IMR-90 (cell line): ENCODE data around the gene PLXDC2. TPM values are rescaled to one million over a fixed set of nuclear protein-coding genes. Genes with fewer than 3 reads are reported as not detected.

Experiments used
- ATAC-seq: fragments of 200-7000 bp; cut with Tn5 transposase; 2 replicates; pipeline ENCODE4 v1.9.1; 2020; ENCODE audit warnings: low read depth, mild to moderate bottlenecking, moderate library complexity
- BruUV-seq: library from RNA; stranded (reverse); fragments of 400-500 nt; replicated peaks from 2 replicates; lab custom pipeline; 2021; lab: Mats Ljungman, UMichigan
- CTCF ChIA-PET: fragments of 300-600 bp; formaldehyde crosslinking; extraction: SDS; loops from one replicate; lab custom pipeline; 2021; ENCODE audit warnings: antibody characterized with exemption; lab: Yijun Ruan, JAX
- POLR2A ChIA-PET: fragments of 300-600 bp; sonication (Branson Sonifier 250); formaldehyde crosslinking; loops from one replicate; lab custom pipeline; 2022; ENCODE audit warnings: antibody characterized with exemption; ENCODE audit not compliant: unreplicated experiment; lab: Charles Lee
- DNase-seq: peaks from one replicate; pipeline ENCODE4 v3.0.0; 2013
- H2AFZ ChIP-seq: replicated peaks from 2 replicates; pipeline ENCODE3; 2013; ENCODE audit warnings: low read length, mild to moderate bottlenecking; ENCODE audit not compliant: poor library complexity
- H2AK5ac ChIP-seq: 2 replicates; pipeline ENCODE4 v1.6.1; 2013; ENCODE audit warnings: low read depth, low read length, inconsistent platforms
- H2AK9ac ChIP-seq: replicated peaks from 2 replicates; pipeline ENCODE3; 2013; ENCODE audit warnings: mild to moderate bottlenecking, low read depth, low read length, moderate library complexity; ENCODE audit not compliant: poor library complexity
- H2BK120ac ChIP-seq: 2 replicates; pipeline ENCODE4 v1.6.1; 2013; ENCODE audit warnings: low read depth, low read length, inconsistent platforms
- H2BK15ac ChIP-seq: 3 replicates; pipeline ENCODE4 v1.6.1; 2013; ENCODE audit warnings: low read depth, low read length, inconsistent platforms
- H2BK20ac ChIP-seq: 2 replicates; pipeline ENCODE4 v1.6.1; 2013; ENCODE audit warnings: low read depth, mild to moderate bottlenecking, inconsistent platforms, low read length, moderate library complexity
- H2BK5ac ChIP-seq: 2 replicates; pipeline ENCODE4 v1.6.1; 2013; ENCODE audit warnings: mild to moderate bottlenecking, low read depth, low read length, inconsistent platforms; ENCODE audit not compliant: poor library complexity, severe bottlenecking
- H3K14ac ChIP-seq: replicated peaks from 2 replicates; pipeline ENCODE4 v1.6.1; 2013; ENCODE audit warnings: low read depth, low read length, inconsistent platforms
- H3K18ac ChIP-seq: 2 replicates; pipeline ENCODE4 v1.6.1; 2013; ENCODE audit warnings: low read depth, low read length, control low read depth
- H3K23ac ChIP-seq: 2 replicates; pipeline ENCODE4 v1.6.1; 2013; ENCODE audit warnings: low read depth, low read length, inconsistent platforms
- H3K27ac ChIP-seq: 2 replicates; pipeline ENCODE4 v1.5.1; 2013; ENCODE audit warnings: mild to moderate bottlenecking, control low read depth, low read length; ENCODE audit not compliant: insufficient read depth
- H3K27me3 ChIP-seq: 2 replicates; pipeline ENCODE4 v1.6.1; 2013; ENCODE audit warnings: low read length; ENCODE audit not compliant: control insufficient read depth, insufficient read depth
- H3K36me3 ChIP-seq: 2 replicates; pipeline ENCODE4 v1.6.1; 2013; ENCODE audit warnings: low read length, mixed read lengths; ENCODE audit not compliant: control insufficient read depth, insufficient read depth
- H3K4ac ChIP-seq: 2 replicates; pipeline ENCODE4 v1.6.1; 2013; ENCODE audit warnings: low read depth, low read length, inconsistent platforms
- H3K4me1 ChIP-seq: 2 replicates; pipeline ENCODE4 v1.6.1; 2013; ENCODE audit warnings: low read length, mixed read lengths; ENCODE audit not compliant: control insufficient read depth, insufficient read depth
- H3K4me2 ChIP-seq: 2 replicates; pipeline ENCODE4 v1.6.1; 2013; ENCODE audit warnings: low read depth, mild to moderate bottlenecking, control low read depth, low read length, moderate library complexity
- H3K4me3 ChIP-seq: 2 replicates; pipeline ENCODE4 v1.5.1; 2013; ENCODE audit warnings: low read depth, mild to moderate bottlenecking, control low read depth, low read length, moderate library complexity; ENCODE audit not compliant: insufficient read depth
- H3K56ac ChIP-seq: 2 replicates; pipeline ENCODE4 v1.6.1; 2013; ENCODE audit warnings: low read length, inconsistent platforms; ENCODE audit not compliant: insufficient read depth; ENCODE audit errors: extremely low read depth
- H3K79me1 ChIP-seq, 2 experiments: 2 replicates each; pipeline ENCODE4 v1.6.1; 2013; ENCODE audit warnings: low read length in 2 of 2, inconsistent platforms in 1 of 2, low read depth in 1 of 2
- H3K9ac ChIP-seq: 2 replicates; pipeline ENCODE4 v1.6.1; 2013; ENCODE audit warnings: low read depth, low read length, control low read depth
- H3K9me1 ChIP-seq: 2 replicates; pipeline ENCODE4 v1.6.1; 2013; ENCODE audit warnings: low read length, inconsistent platforms; ENCODE audit not compliant: insufficient read depth
- H3K9me3 ChIP-seq: 2 replicates; pipeline ENCODE4 v1.6.1; 2013; ENCODE audit warnings: low read length; ENCODE audit not compliant: control insufficient read depth, insufficient read depth
- H4K20me1 ChIP-seq: 2 replicates; pipeline ENCODE4 v1.6.1; 2013; ENCODE audit warnings: low read length, inconsistent platforms; ENCODE audit not compliant: insufficient read depth
- H4K5ac ChIP-seq: 2 replicates; pipeline ENCODE4 v1.6.1; 2013; ENCODE audit warnings: mild to moderate bottlenecking, low read depth, low read length, control low read depth
- H4K8ac ChIP-seq, 2 experiments: 2 replicates each; pipeline ENCODE4 v1.6.1; 2013; ENCODE audit warnings: low read depth in 2 of 2, low read length in 2 of 2, control low read depth in 1 of 2, inconsistent platforms in 1 of 2
- H4K91ac ChIP-seq: 2 replicates; pipeline ENCODE4 v1.6.1; 2013; ENCODE audit warnings: low read depth, low read length, inconsistent platforms; ENCODE audit not compliant: insufficient read depth
- CHD1 ChIP-seq: IDR thresholded peaks from 2 replicates; pipeline ENCODE4 v1.6.1; 2012; ENCODE audit warnings: low read depth, low read length, improper control_type of control experiment
- CTCF ChIP-seq: conservative IDR thresholded peaks from 2 replicates; pipeline ENCODE4 v1.5.1; 2012; ENCODE audit warnings: mild to moderate bottlenecking, low read depth, low read length, improper control_type of control experiment
- FOS ChIP-seq: fragments of 150-350 bp; IDR thresholded peaks from 2 replicates; pipeline ENCODE4 v1.6.1; 2016; ENCODE audit warnings: low read depth, low read length
- MXI1 ChIP-seq: IDR thresholded peaks from 2 replicates; pipeline ENCODE4 v1.6.1; 2012; ENCODE audit warnings: low read depth, mild to moderate bottlenecking, low read length, moderate library complexity, borderline replicate concordance
- NFE2L2 ChIP-seq: fragments of 150-350 bp; IDR thresholded peaks from 2 replicates; pipeline ENCODE4 v1.6.1; 2016; ENCODE audit warnings: low read depth, mild to moderate bottlenecking, low read length
- RCOR1 ChIP-seq: IDR thresholded peaks from 2 replicates; pipeline ENCODE4 v1.6.1; 2012; ENCODE audit warnings: mild to moderate bottlenecking, low read length, improper control_type of control experiment; ENCODE audit not compliant: insufficient replicate concordance
- RFX5 ChIP-seq: IDR thresholded peaks from 2 replicates; pipeline ENCODE4 v1.8.0; 2012; ENCODE audit warnings: low read depth, mild to moderate bottlenecking, low read length, moderate library complexity
- SMC3 ChIP-seq: fragments of 150-350 bp; IDR thresholded peaks from 2 replicates; pipeline ENCODE4 v1.6.1; 2016; ENCODE audit warnings: low read depth, mild to moderate bottlenecking, antibody characterized with exemption, low read length, moderate library complexity
- WGBS, 2 experiments: methylation state at CpG; one replicate each; pipeline versions ENCODE4 v1.1.5 to v1.1.7; 2013; ENCODE audit warnings: missing lambda C conversion rate in 2 of 2; ENCODE audit not compliant: insufficient read length in 1 of 2; ENCODE audit errors: extremely low coverage in 2 of 2; 5-methylcytosine and 5-hydroxymethylcytosine counted together
- dilution Hi-C: fragments of 300-500 bp; cut with HindIII; formaldehyde crosslinking; loops from one replicate; pipeline ENCODE4 v1.14.3; 2018; ENCODE audit warnings: low sequenced_read_pairs; ENCODE audit not compliant: unreplicated experiment
- in situ Hi-C: fragments of 300-500 bp; cut with MboI; formaldehyde crosslinking; loops from 3 replicates; pipeline ENCODE4 v1.14.3; 2019; ENCODE audit warnings: low sequenced_read_pairs, inconsistent platforms, mixed read lengths
- intact Hi-C: fragments of 100-400 bp; cut with micrococcal nuclease; formaldehyde crosslinking; loops from 2 replicates; pipeline ENCODE4 v1.10.0; 2022
- polyA plus RNA-seq, 3 experiments: library from polyadenylated mRNA; depleted of rRNA; stranded (reverse); fragments of >200 nt; gene quantifications; 2 replicates each; pipeline ENCODE4 v1.2.3, GENCODE V29; 2012; ENCODE audit warnings: low replicate concordance in 1 of 3
- total RNA-seq: library from RNA; depleted of rRNA; stranded (reverse); fragments of >200 nt; gene quantifications from 2 replicates; pipeline ENCODE4 v1.2.3, GENCODE V29; 2012
- TF ChIP-seq, protein P1 (sequence below): fragments of 150-350 bp; IDR thresholded peaks from 2 replicates; pipeline ENCODE4 v1.6.1; 2016; ENCODE audit warnings: low read depth, mild to moderate bottlenecking, low read length, moderate library complexity, borderline replicate concordance

PLXDC2 gene
- total and polyA plus RNA-seq, 2 of the 4 experiments (the other 2 are of a cell fraction): 3.2 to 6.1 TPM

- Histone ChIP-seq H2BK20ac (no peak overlapping the region), H3K23ac (no peak overlapping the region), H3K79me1 (no peaks in the 10 kb centered on the region), H2AK9ac (no peak overlapping the region), H3K4me1 (no peaks in the 10 kb centered on the region), H3K4me2 (no peak overlapping the region), H3K4ac (no peak overlapping the region), H3K9me3 (no peaks in the 10 kb centered on the region), H3K27me3 (no peaks in the 10 kb centered on the region), H2BK5ac (no peak overlapping the region), H3K36me3 (no peaks in the 10 kb centered on the region), H2BK120ac (no peak overlapping the region), H2AK5ac (no peak overlapping the region), H3K9me1 (peaks cover 2% of the 10 kb centered on the region; the same call in 1 of the 2 replicates), H4K20me1 (no peaks in the 10 kb centered on the region), H4K8ac (no peak overlapping the region), H2BK15ac (no peak overlapping the region), H3K18ac (no peak overlapping the region), H3K4me3 (no peak overlapping the region), H3K14ac (no peak overlapping the region), H3K56ac (no peak overlapping the region), H4K5ac (no peak overlapping the region), H2AFZ (no peak overlapping the region), H3K9ac (no peak overlapping the region), H3K27ac (no peak overlapping the region), H4K91ac (no peak overlapping the region)
- no CpG with 5 or more reads among the region's 4 CpGs for WGBS, 2 experiments
- CTCF ChIA-PET: interaction anchor here (0.6 kb wide), 1 partner anchor 17 kb away, joined by 3 read pairs; no protein-coding TSS in a partner anchor
- no TSS peak for BruUV-seq
- ATAC-seq (no peak), DNase-seq (no peak)
- POLR2A ChIA-PET: no interaction called here
- in situ Hi-C loops: no loop called here
- intact Hi-C loops: no loop called here
- TF ChIP-seq CHD1 (no peak), MXI1 (no peak), NFE2L2 (no peak), RFX5 (no peak), SMC3 (no peak), RCOR1 (no peak), CTCF (no peak), FOS (no peak)
- TF ChIP-seq, protein P1, sequence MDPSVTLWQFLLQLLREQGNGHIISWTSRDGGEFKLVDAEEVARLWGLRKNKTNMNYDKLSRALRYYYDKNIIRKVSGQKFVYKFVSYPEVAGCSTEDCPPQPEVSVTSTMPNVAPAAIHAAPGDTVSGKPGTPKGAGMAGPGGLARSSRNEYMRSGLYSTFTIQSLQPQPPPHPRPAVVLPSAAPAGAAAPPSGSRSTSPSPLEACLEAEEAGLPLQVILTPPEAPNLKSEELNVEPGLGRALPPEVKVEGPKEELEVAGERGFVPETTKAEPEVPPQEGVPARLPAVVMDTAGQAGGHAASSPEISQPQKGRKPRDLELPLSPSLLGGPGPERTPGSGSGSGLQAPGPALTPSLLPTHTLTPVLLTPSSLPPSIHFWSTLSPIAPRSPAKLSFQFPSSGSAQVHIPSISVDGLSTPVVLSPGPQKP: no peak
- dilution Hi-C loops: no loop called here
Observed at GRCh38 chr10:19892270-19892669, 76.0 kb downstream of the PLXDC2 start.
